Activated B cell treated with CpG ODN at 0.5 μM for 24 hours (primary cell): ENCODE results near the gene CLIC4. TPM values are rescaled to one million over a fixed set of nuclear protein-coding genes. Genes with fewer than 3 reads are reported as not detected.
A peak's percentile ranks its signal among the peaks of the same experiment; 100 is the strongest.
"Not testable (repeated sequence)": the region's sequence is repeated elsewhere in the genome, so short reads cannot be mapped to it uniquely, and the experiment has no call there.

Experiments
- ATAC-seq: fragments of 200-7000 bp; cut with Tn5 transposase; one replicate; pipeline ENCODE4 v1.10.0; 2021; ENCODE audit warnings: low read depth, mild to moderate bottlenecking, moderate library complexity
- CTCF ChIA-PET: fragments of 350-600 bp; sonication (Branson Sonifier 250); formaldehyde crosslinking; loops from one replicate; lab custom pipeline; 2021; ENCODE audit warnings: antibody characterized with exemption; lab: Charles Lee
- POLR2A ChIA-PET: fragments of 350-600 bp; sonication (Branson Sonifier 250); formaldehyde crosslinking; loops from one replicate; lab custom pipeline; 2021; ENCODE audit warnings: antibody characterized with exemption; lab: Charles Lee
- DNase-seq: peaks from one replicate; pipeline ENCODE4 v3.0.0; 2022
- H3K27ac Mint-ChIP-seq: one replicate; pipeline ENCODE4 v1.8.0; 2020; ENCODE audit warnings: mixed read lengths
- H3K27me3 Mint-ChIP-seq: one replicate; pipeline ENCODE4 v1.8.0; 2021; ENCODE audit warnings: mixed read lengths
- H3K36me3 Mint-ChIP-seq: one replicate; pipeline ENCODE4 v1.8.0; 2021; ENCODE audit warnings: low read depth, mixed read lengths
- H3K4me1 Mint-ChIP-seq: one replicate; pipeline ENCODE4 v1.8.0; 2021; ENCODE audit warnings: mixed read lengths
- H3K4me3 Mint-ChIP-seq: one replicate; pipeline ENCODE4 v1.8.0; 2020; ENCODE audit warnings: mild to moderate bottlenecking, mixed read lengths
- H3K9me3 Mint-ChIP-seq: one replicate; pipeline ENCODE4 v1.8.0; 2020; ENCODE audit warnings: mixed read lengths
- intact Hi-C: fragments of 100-400 bp; cut with micrococcal nuclease; formaldehyde crosslinking; loops from one replicate; pipeline ENCODE4 v1.15.1; 2024
- total RNA-seq: library from RNA; stranded (reverse); gene quantifications from 2 replicates; pipeline ENCODE4 v1.2.3, GENCODE V29; 2022
- TF ChIP-seq, protein P1 (sequence below): fragments of 200-600 bp; IDR thresholded peaks from one replicate; pipeline ENCODE4 v1.8.0; 2022; ENCODE audit warnings: antibody characterized with exemption, mild to moderate bottlenecking

Gene CLIC4
- total RNA-seq, 1 donor from 2014 or later: 99.8 TPM

DNA sequence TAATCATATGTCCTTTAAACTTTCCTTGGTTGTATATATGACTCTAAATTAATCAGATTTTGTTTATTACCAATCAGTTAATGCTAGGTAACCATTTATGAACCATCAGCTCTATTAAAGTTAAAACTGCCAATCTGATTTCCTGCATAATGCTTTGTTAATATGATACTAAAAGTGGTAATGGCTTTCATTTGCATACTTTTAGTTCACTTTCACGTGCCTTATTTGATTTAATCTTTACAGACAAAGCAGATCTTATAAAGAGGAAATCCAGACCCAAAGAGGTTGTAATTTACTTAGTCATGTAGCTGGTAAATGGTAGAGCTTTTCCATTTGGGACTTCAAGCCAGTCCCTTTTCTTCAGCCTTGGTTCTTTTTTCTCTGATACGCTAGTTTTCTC is 61.3 kb downstream of the CLIC4 start:
- Mint-ChIP-seq H3K4me1 (peaks cover 57% of the 10 kb centered on the region), H3K36me3 (peaks cover 34% of the 10 kb centered on the region), H3K27me3 (no peaks in the 10 kb centered on the region), H3K9me3 (no peaks in the 10 kb centered on the region), H3K4me3 (no peak overlapping the region), H3K27ac (no peak overlapping the region)
- DNase-seq: no peak
- intact Hi-C loops: loop anchor here (5.0 kb wide), 1 partner anchor 39 kb away; no protein-coding TSS in a partner anchor
- CTCF ChIA-PET: interaction anchor here (0.6 to 1.6 kb wide), 3 partner anchors 22 to 118 kb away, joined by 3 to 8 read pairs (median 3); no protein-coding TSS in a partner anchor
- no peak for ATAC-seq
- TF ChIP-seq, protein P1, sequence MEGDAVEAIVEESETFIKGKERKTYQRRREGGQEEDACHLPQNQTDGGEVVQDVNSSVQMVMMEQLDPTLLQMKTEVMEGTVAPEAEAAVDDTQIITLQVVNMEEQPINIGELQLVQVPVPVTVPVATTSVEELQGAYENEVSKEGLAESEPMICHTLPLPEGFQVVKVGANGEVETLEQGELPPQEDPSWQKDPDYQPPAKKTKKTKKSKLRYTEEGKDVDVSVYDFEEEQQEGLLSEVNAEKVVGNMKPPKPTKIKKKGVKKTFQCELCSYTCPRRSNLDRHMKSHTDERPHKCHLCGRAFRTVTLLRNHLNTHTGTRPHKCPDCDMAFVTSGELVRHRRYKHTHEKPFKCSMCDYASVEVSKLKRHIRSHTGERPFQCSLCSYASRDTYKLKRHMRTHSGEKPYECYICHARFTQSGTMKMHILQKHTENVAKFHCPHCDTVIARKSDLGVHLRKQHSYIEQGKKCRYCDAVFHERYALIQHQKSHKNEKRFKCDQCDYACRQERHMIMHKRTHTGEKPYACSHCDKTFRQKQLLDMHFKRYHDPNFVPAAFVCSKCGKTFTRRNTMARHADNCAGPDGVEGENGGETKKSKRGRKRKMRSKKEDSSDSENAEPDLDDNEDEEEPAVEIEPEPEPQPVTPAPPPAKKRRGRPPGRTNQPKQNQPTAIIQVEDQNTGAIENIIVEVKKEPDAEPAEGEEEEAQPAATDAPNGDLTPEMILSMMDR: no peak
- POLR2A ChIA-PET: interaction anchor here (0.6 to 1.5 kb wide), 4 partner anchors 62 to 1636 kb away, joined by 3 to 4 read pairs (median 4); partner anchors contain the start of genes CLIC4 and SRRM1

- ChIA-PET CTCF (interaction anchor here (1.2 kb wide), 1 partner anchor 25 kb away, joined by 3 read pairs; no protein-coding TSS in a partner anchor), POLR2A (interaction anchor here (0.6 kb wide), 1 partner anchor 64 kb away, joined by 5 read pairs; no protein-coding TSS in a partner anchor)
- H3K4me3 Mint-ChIP-seq, H3K9me3 Mint-ChIP-seq, H3K27me3 Mint-ChIP-seq, DNase-seq, ATAC-seq, intact Hi-C loops, H3K27ac Mint-ChIP-seq: not testable (repeated sequence)
- H3K36me3 Mint-ChIP-seq: peaks cover 41% of the 10 kb centered on the region
- peaks cover 36% of the 10 kb centered on the region for H3K4me1 Mint-ChIP-seq
Measured at GRCh38 chr1:24811494-24811893, 66.2 kb downstream of the CLIC4 start.

DNA sequence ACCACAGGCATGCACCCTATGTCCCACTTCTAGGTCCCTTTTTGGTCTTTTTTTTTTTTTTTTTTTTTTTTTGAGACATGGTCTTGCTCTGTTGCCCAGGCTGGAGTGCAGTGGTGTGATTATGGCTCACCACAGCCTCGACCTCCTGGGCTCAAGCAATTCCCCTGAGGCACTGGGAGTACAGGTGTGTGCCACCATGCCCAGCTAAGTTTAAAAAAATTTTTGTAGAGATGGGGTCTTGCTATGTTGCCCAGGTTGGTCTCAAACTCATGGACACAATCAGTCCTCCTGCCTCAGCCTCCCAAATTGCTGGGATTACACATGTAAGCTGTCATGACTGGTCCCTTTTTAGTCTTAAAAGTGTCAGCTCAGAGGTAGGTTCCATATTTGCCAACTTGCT is 75.0 kb downstream of the CLIC4 start:
- H3K4me1 Mint-ChIP-seq: peaks cover 57% of the 10 kb centered on the region
- POLR2A ChIA-PET, H3K27ac Mint-ChIP-seq, intact Hi-C loops, H3K9me3 Mint-ChIP-seq, H3K4me3 Mint-ChIP-seq, H3K27me3 Mint-ChIP-seq, CTCF ChIA-PET, DNase-seq: not testable (repeated sequence)
- ATAC-seq: peak; percentile 40
- peaks cover 44% of the 10 kb centered on the region for H3K36me3 Mint-ChIP-seq

DNA sequence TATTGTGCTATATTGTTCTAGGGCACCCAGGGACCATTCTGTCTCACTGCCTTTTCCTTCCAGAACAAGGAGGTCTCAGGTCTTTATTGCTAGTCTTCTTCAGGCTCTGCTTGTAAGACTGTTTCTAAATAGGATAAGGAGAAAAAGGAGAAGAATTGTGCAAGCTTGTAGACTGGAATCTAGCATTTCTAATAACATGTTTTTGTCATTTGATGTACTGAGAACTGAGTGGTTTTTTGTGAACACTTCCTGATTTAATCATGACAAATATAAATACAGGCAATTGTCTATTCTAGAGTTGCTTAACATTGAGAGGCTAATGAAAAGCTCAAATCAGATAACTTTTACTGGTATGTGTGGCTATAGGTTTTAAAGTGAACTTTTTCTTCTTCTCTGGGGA is 77.6 kb downstream of the CLIC4 start:
- no peak overlapping the region for H3K4me3 Mint-ChIP-seq
- ChIA-PET CTCF (interaction anchor here (4.0 kb wide), 1 partner anchor 135 kb away, joined by 46 read pairs; no protein-coding TSS in a partner anchor), POLR2A (no interaction called here)
- intact Hi-C loops: no loop called here
- no peaks in the 10 kb centered on the region for H3K9me3 Mint-ChIP-seq
- TF ChIP-seq, protein P1: no peak
- peaks cover 39% of the 10 kb centered on the region for H3K36me3 Mint-ChIP-seq
- H3K4me1 Mint-ChIP-seq: peaks cover 69% of the 10 kb centered on the region
- no peak for ATAC-seq
- H3K27ac Mint-ChIP-seq: no peak overlapping the region
- DNase-seq: no peak
- no peaks in the 10 kb centered on the region for H3K27me3 Mint-ChIP-seq

GRCh38 chr1:24823486-24823885 is 78.2 kb downstream of the CLIC4 start:
- POLR2A ChIA-PET: interaction anchor here (0.7 kb wide), 1 partner anchor 1080 kb away, joined by 7 read pairs; the partner anchor contains the start of gene ELOA

DNA sequence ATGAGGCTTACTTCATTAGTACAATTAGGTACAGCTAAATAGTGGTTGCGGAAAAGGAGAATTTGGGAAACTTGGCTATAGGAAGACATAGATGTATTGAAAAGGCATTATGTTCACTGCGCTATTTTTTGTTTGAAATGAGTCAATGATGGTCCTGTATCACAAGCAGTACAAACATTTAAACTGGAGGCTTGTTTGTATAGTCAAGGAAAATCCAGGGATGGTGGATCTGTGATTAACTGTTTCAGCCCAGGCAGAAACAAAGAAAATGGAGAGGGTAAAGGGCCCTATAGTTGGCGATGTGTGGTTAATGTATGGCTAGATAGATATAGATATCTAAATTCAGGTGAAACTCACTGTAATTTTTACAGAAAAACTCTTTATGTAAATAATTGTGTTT is 79.9 kb downstream of the CLIC4 start:
- H3K27ac Mint-ChIP-seq: no peak overlapping the region
- DNase-seq (no peak), ATAC-seq (no peak)
- H3K27me3 Mint-ChIP-seq: no peaks in the 10 kb centered on the region
- no peak overlapping the region for H3K4me3 Mint-ChIP-seq
- peaks cover 56% of the 10 kb centered on the region for H3K36me3 Mint-ChIP-seq
- intact Hi-C loops: loop anchor here (5.0 kb wide), 1 partner anchor 33 kb away; no protein-coding TSS in a partner anchor
- H3K9me3 Mint-ChIP-seq: no peaks in the 10 kb centered on the region
- ChIA-PET CTCF (interaction anchor here (0.6 to 4.0 kb wide), 7 partner anchors 10 to 238 kb away, joined by 3 to 46 read pairs (median 3); partner anchors contain the start of gene CLIC4), POLR2A (interaction anchor here (1.0 kb wide), 1 partner anchor 80 kb away, joined by 3 read pairs; the partner anchor contains the start of gene CLIC4)
- TF ChIP-seq, protein P1: no peak
- H3K4me1 Mint-ChIP-seq: peaks cover 77% of the 10 kb centered on the region

More at GRCh38 chr1:24823486-24823885, 78.2 kb downstream of the CLIC4 start:
- H3K9me3 Mint-ChIP-seq, H3K27me3 Mint-ChIP-seq, DNase-seq, intact Hi-C loops, ATAC-seq, H3K4me3 Mint-ChIP-seq, H3K27ac Mint-ChIP-seq: not testable (repeated sequence)
- CTCF ChIA-PET: interaction anchor here (4.0 kb wide), 1 partner anchor 135 kb away, joined by 46 read pairs; no protein-coding TSS in a partner anchor
- peaks cover 74% of the 10 kb centered on the region for H3K4me1 Mint-ChIP-seq
- peaks cover 43% of the 10 kb centered on the region for H3K36me3 Mint-ChIP-seq
